IPS-20b (cell line): ENCODE results near the gene MAGIX.

Source experiments
- H3K27ac ChIP-seq: one replicate; pipeline ENCODE4 v1.5.1; 2013; ENCODE audit warnings: low read length
- H3K27me3 ChIP-seq: 2 replicates; pipeline ENCODE4 v1.6.1; 2013; ENCODE audit warnings: mild to moderate bottlenecking, low read length, inconsistent platforms; ENCODE audit not compliant: insufficient read depth
- H3K36me3 ChIP-seq: 2 replicates; pipeline ENCODE4 v1.6.1; 2013; ENCODE audit warnings: low read depth, mild to moderate bottlenecking, inconsistent platforms, low read length, moderate library complexity; ENCODE audit not compliant: insufficient read depth
- H3K4me1 ChIP-seq: 2 replicates; pipeline ENCODE4 v1.6.1; 2013; ENCODE audit warnings: mild to moderate bottlenecking, control low read depth, inconsistent platforms, low read length, moderate library complexity; ENCODE audit not compliant: insufficient read depth
- H3K4me3 ChIP-seq: 2 replicates; pipeline ENCODE4 v1.5.1; 2013; ENCODE audit warnings: mild to moderate bottlenecking, low read length, inconsistent platforms
- H3K9ac ChIP-seq: 2 replicates; pipeline ENCODE4 v1.6.1; 2013; ENCODE audit warnings: low read depth, mild to moderate bottlenecking, inconsistent platforms, low read length, moderate library complexity
- H3K9me3 ChIP-seq: 2 replicates; pipeline ENCODE4 v1.6.1; 2013; ENCODE audit warnings: mild to moderate bottlenecking, low read depth, low read length, inconsistent platforms; ENCODE audit not compliant: insufficient read depth

Gene MAGIX

GRCh38 chrX:49175435-49176274 is 13.1 kb downstream of the MAGIX start:
- no peaks in the 10 kb centered on the region for H3K9me3 ChIP-seq
- H3K4me3 ChIP-seq = no peak overlapping the region
- H3K9ac ChIP-seq = no peak overlapping the region
- H3K4me1 ChIP-seq = no peaks in the 10 kb centered on the region
- H3K27me3 ChIP-seq = peaks cover 27% of the 10 kb centered on the region
- peaks cover 4% of the 10 kb centered on the region; the same call in 1 of the 2 replicates for H3K36me3 ChIP-seq
- no peak overlapping the region for H3K27ac ChIP-seq

DNA sequence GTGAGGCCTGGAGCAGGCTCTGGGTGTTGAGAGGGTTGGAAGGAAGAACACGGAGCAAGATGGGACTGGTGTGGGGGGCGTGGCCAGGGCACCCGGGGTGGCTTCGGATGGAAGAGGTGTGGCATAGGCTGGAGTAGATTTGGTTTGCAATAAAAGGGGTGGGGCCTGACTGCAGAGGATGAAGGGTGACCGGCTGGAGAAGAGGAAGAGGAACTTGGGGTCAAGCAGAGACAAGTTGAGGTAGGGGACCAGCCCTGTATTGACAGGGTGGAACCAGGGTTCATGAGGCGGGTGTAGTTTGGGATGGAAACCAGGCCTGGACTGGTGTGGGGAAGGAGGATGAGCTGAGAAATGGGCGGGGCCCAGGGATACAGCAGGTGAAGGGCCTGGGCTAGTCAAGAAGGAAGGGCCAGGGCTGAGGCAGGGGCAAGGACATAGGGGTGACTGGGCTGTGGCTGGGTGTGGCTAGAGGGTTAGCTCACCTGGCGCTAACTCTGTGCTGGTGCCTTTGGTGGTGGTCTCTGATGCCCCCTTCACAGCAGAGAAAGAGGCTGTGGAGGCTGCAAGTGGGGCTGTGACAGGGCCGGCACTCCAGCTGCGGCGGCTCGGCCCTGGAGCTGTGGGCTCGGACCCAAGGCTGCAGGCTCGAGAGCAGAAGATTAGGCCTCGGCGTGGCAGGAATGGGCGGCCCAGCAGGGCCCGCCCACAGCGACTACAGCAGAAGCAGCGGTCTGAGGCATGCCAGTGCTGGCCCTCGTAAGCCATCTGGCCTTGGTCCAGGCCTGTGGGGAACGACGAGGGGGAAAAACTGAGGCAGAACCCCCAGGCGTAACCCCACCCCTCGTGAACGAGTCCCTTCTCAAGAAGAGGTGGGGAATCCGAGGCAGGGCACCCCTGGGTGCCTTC is 14.1 kb downstream of the MAGIX start:
- Histone ChIP-seq H3K27me3 (peaks cover 17% of the 10 kb centered on the region), H3K4me1 (no peaks in the 10 kb centered on the region), H3K9me3 (no peaks in the 10 kb centered on the region), H3K9ac (no peak overlapping the region), H3K27ac (no peak overlapping the region), H3K36me3 (peaks cover 4% of the 10 kb centered on the region; the same call in 1 of the 2 replicates), H3K4me3 (no peak overlapping the region)

DNA sequence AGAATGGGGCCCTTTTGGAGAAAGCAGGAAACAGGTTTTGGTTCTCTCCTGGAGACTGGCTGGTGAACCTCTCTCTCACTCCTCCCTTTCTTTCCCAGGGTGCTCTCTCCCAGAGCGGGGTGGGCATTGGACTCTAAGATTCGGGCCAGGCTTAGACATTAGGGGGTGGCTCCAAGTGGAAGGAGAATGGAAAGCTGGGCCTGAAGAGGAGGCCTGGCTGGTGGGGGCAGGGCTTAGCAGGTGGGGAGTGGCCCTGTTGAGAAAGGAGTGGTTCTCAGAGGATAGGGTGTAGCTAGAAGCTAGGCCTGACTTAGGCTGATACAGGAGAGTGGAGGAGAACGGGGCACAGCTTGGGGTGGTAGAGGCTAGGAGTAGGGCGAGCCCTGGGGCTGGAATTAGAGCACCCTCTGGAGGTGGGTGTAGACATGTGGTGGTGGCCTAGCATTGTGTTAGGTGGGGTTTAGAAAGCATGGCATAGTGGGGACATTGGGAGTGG is 14.8 kb downstream of the MAGIX start:
- Histone ChIP-seq H3K27ac (no peak overlapping the region), H3K9me3 (no peaks in the 10 kb centered on the region), H3K4me1 (no peaks in the 10 kb centered on the region)

GRCh38 chrX:49177873-49178480 is 15.4 kb downstream of the MAGIX start:
- H3K9me3 ChIP-seq = no peaks in the 10 kb centered on the region
- H3K9ac ChIP-seq = no peak overlapping the region
- H3K27me3 ChIP-seq = peaks cover 4% of the 10 kb centered on the region
- no peaks in the 10 kb centered on the region for H3K4me1 ChIP-seq
- no peak overlapping the region for H3K27ac ChIP-seq
- H3K36me3 ChIP-seq = peaks cover 4% of the 10 kb centered on the region; the same call in 1 of the 2 replicates
- H3K4me3 ChIP-seq = no peak overlapping the region

More for the DNA sequence above, 14.8 kb downstream of the MAGIX start:
- H3K36me3 ChIP-seq = peaks cover 4% of the 10 kb centered on the region; the same call in 1 of the 2 replicates
- H3K4me3 ChIP-seq = no peak overlapping the region
- H3K27me3 ChIP-seq = peaks cover 10% of the 10 kb centered on the region
- no peak overlapping the region for H3K9ac ChIP-seq

DNA sequence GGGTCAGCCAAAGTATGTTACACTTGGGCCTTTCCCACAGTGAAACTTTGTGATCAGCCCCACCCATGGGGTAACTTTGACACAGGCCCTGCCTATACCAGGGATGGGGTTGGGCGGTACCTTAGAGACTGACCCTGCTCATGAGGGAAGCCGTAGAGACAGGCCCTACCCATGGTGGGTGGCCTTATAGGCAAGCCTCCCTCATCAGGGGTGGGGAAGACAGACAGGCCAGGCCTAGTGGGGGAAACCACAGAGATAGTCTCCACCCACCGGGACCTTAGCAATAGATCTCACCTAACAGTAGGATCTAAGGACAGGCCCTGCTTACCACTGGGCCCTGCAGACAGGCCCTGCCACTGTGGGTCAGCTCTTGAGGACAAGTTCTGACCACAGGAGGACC is 16.0 kb downstream of the MAGIX start:
- Histone ChIP-seq H3K4me1 (no peaks in the 10 kb centered on the region), H3K4me3 (no peak overlapping the region), H3K9me3 (no peaks in the 10 kb centered on the region), H3K27ac (no peak overlapping the region), H3K36me3 (peaks cover 4% of the 10 kb centered on the region; the same call in 1 of the 2 replicates), H3K27me3 (no peaks in the 10 kb centered on the region), H3K9ac (no peak overlapping the region)

DNA sequence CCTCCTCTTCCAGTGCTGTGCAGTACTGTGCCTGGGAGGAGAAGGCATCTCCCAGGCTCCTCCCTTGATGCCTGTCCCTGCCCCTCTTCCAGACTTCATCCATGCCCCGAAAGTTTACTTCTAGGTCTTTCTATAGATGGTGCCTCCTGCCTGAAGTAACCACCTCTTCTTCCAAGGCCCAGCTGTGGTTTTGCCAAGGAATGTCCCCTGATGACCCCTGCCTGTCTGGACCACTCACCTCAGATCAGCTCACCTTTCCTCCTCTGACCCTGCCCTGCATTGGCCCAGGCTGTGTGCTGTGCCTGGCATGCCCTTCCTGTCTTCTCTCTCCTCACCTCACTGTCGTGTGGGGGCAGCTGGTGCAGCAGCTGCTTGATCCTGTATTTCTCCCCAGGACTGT is 16.8 kb downstream of the MAGIX start:
- no peaks in the 10 kb centered on the region for H3K27me3 ChIP-seq
- H3K9me3 ChIP-seq = no peaks in the 10 kb centered on the region
- H3K4me1 ChIP-seq = no peaks in the 10 kb centered on the region
- H3K36me3 ChIP-seq = peaks cover 4% of the 10 kb centered on the region; the same call in 1 of the 2 replicates
- no peak overlapping the region for H3K9ac ChIP-seq
- no peak overlapping the region for H3K4me3 ChIP-seq
- no peak overlapping the region for H3K27ac ChIP-seq

DNA sequence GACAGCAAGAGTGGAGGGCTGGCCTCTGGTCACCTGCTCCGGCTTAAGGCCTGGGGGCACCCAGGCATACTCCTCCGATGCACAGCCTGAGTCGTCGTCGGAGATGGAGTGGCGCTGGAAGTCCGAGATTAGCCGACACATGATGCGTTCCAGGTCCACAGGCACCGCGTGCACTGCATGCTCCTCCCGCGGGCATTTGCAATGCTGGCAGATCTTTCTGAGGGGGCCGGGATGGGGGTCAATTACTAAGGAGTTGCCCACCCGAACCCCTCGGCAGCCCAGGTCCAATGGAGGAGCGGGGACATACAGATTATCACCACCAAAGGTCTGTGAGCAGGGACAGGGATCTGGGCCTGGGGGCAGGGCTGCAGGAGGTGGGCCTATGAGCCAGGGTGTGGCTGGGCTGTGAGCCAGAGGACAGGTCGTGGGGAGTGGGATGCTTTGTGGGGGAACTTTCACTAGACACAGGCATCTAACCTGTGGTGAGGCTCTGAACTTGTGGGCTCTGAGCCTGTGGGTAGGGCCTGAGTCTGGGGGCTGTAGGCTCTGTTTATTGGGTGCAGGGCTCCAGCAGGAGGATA is 21.2 kb downstream of the MAGIX start:
- H3K4me1 ChIP-seq = no peaks in the 10 kb centered on the region; the same call in 1 of the 2 replicates

DNA sequence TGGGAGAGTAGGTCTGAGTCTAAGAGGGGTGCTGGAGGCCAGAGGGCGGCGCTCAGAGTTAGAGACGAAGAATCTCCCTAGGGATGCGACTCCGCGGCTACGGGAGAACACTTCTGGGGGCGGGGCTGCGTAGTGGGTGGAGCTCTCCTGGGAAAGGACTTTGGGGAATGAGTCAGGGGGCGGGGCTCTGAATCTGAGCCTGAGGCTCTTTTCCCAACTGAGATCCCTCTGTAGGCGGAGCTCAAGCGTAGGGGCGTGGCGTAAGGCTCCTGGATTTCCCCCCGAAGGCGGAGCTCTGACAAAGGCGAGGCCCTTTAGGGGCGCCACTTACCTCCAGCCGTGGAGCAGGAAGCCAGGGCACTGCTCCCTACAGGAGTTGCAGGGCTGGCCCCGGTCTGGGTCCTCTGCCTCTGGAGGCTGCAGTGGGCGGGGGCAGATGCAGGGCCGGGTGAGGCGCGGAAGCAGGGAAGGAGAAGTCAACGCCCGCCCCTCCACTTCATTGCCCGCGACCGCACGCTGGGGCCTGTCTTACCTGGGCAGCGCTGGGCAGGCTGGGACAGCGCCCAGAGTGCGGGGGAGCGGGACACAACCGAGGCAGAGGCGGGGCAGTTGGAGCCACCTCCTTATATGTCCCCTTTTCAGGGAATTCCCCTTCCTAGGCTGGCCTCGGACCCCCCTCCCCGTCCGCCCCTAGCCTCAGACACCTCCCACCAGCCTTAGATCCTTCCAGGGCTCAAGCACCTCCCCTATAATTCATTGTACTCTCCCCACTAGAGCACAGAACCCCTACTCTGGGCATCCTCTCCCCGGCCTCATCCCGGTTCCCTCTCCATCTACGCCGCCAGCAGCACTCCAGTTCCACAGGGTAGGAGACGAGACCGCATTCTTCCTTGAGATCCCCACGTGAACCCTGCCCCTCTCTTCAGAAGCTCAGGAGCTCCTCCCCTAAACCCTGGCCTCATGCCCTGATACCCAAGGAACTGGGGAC is 22.0 kb downstream of the MAGIX start:
- Histone ChIP-seq H3K4me3 (peak overlapping the region; percentile 62), H3K4me1 (no peaks in the 10 kb centered on the region; the same call in 1 of the 2 replicates), H3K27me3 (no peaks in the 10 kb centered on the region), H3K36me3 (no peaks in the 10 kb centered on the region; the same call in 1 of the 2 replicates), H3K27ac (no peak overlapping the region), H3K9ac (peak overlapping the region; percentile 51; the same call in 1 of the 2 replicates), H3K9me3 (no peaks in the 10 kb centered on the region)

More for the DNA sequence above, 21.2 kb downstream of the MAGIX start:
- no peaks in the 10 kb centered on the region; the same call in 1 of the 2 replicates for H3K36me3 ChIP-seq
- H3K9me3 ChIP-seq = no peaks in the 10 kb centered on the region
- H3K27me3 ChIP-seq = no peaks in the 10 kb centered on the region
- no peak overlapping the region for H3K27ac ChIP-seq
- H3K4me3 ChIP-seq = peak overlapping the region; percentile 26; the same call in 1 of the 2 replicates
- no peak overlapping the region for H3K9ac ChIP-seq

GRCh38 chrX:49186125-49187027 is 23.8 kb downstream of the MAGIX start, which contains the start of gene PRICKLE3:
Gene PRICKLE3 (minus strand): TSS chrX:49186373. CDS start chrX:49186297, 76 bp downstream.
- no peak within 1 kb of the TSS for H3K27ac ChIP-seq

More at GRCh38 chrX:49186125-49187027, 23.8 kb downstream of the MAGIX start, which contains the start of gene PRICKLE3:
- no peaks in the 10 kb centered on the region for H3K9me3 ChIP-seq
- H3K4me3 ChIP-seq = peak within 1 kb of the TSS; percentile 62
- no peaks in the 10 kb centered on the region for H3K27me3 ChIP-seq
- no peaks in the 10 kb centered on the region; the same call in 1 of the 2 replicates for H3K4me1 ChIP-seq
- peak within 1 kb of the TSS; percentile 27; the same call in 1 of the 2 replicates for H3K9ac ChIP-seq
- no peaks in the 10 kb centered on the region for H3K36me3 ChIP-seq
